GM19193 (cell line): Measurements from ENCODE around the gene MCM3AP.

Experiments
- POLR2A ChIP-seq: IDR thresholded peaks from 4 replicates; pipeline ENCODE4 v1.6.1; 2011; ENCODE audit not compliant: insufficient read depth, insufficient read length; ENCODE audit errors: extremely low read depth

Gene MCM3AP

DNA sequence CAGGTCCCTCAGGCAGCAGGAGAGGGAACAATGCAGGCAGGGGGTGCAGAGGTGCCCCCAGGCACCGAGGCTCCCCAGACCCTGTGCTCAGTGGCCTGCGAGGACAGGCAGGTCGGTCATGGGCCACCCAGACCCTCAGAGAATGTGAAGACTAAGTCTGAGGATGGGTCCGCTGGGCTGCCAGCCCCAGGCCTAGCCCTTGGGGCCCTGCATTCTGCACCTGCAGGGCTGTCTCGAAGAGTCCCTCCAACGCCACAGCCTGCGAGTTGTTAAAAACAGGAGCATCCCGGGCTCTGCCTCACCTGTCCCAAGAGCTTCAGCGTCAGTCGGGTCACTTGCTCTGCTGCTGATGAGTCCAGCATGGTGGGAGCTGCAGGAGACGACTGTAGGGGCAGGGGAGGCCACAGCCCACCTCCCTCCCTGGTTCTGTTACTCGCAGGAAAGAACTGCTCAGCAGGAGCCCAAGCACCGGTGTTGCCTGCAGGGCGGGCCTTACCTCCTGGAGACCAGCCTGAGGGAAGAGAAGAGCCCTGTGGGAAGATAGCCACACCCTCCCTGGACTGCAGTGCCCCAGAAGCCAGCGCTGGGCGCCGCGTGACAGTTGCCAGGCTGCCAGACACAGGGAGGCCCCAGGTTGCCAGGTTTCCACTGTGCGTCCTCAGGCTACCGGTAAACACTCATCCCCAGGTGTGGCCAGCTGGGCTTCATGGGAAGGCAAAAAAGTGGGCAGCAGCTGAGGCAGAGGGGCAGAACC, 32.5 kb upstream of the MCM3AP start:
- TF ChIP-seq POLR2A: no peak

- no peak for TF ChIP-seq POLR2A
These were observed 31.4 kb upstream of the MCM3AP start for GRCh38 chr21:46316708-46317324.

DNA sequence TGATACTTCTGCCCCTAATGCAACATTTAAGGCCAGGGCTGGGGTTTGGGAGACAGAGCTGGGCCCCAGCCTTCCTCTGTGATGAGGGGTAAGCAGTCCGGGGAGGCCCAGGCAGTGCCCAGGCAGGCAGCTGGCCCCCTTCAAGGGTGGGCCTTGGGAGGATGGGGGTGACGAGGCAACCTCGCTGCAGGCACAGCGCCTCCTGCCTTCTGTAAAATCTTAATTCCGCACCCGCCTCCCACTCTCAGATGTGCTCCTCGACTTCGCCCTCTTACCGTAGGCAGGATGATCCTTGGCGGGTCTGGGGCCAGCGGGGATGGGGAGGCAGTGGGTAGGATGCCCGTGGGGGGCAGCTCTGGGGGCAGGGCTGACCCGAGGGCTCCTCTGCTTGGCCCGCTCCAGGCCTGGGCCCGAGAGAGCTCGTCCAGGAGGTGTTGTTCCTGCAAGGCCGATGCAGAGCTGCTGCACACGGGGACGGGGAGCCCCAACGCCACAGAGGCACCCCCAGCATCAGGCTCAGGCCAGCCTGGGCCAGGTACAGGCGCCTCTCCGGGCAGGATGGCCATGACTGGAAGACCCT, 29.1 kb upstream of the MCM3AP start:
- TF ChIP-seq POLR2A: no peak

- no peak for TF ChIP-seq POLR2A
These were observed 27.5 kb upstream of the MCM3AP start for GRCh38 chr21:46312949-46313348.

GRCh38 chr21:46311568-46311967, 26.2 kb upstream of the MCM3AP start:
- no peak for TF ChIP-seq POLR2A

GRCh38 chr21:46308431-46308830, 23.0 kb upstream of the MCM3AP start:
- TF ChIP-seq POLR2A: no peak

- TF ChIP-seq POLR2A: no peak
These were observed 22.2 kb upstream of the MCM3AP start for GRCh38 chr21:46307625-46308024.

GRCh38 chr21:46304955-46305354, 19.5 kb upstream of the MCM3AP start:
- TF ChIP-seq POLR2A: no peak

GRCh38 chr21:46304437-46304836, 19.0 kb upstream of the MCM3AP start:
- TF ChIP-seq POLR2A: no peak

DNA sequence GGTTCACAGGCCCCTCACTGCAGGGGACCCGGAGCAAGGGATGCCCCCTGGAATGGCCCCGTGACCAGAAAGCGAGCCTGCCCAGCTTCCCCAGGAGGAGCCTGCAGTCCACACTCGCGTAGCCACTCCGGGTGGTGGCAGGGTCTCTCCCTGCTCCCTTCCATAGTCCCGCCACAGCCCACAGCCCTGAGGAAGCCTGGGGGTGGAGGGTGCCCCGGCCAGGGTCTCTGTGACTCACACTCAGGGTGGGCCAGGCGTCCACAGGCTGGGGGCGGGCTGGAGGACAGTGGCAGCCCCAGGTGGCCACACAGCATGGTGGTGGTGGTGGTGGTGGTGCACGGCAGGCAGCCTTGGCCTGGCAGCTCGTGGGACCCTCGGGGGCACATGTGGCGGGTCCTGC, 16.3 kb upstream of the MCM3AP start:
- no peak for TF ChIP-seq POLR2A

- no peak for TF ChIP-seq POLR2A
These were observed 13.8 kb upstream of the MCM3AP start for GRCh38 chr21:46299167-46299566.

- TF ChIP-seq POLR2A: no peak
These were observed 12.2 kb upstream of the MCM3AP start for GRCh38 chr21:46297338-46298271.

GRCh38 chr21:46295996-46296752, 10.8 kb upstream of the MCM3AP start:
- no peak for TF ChIP-seq POLR2A

DNA sequence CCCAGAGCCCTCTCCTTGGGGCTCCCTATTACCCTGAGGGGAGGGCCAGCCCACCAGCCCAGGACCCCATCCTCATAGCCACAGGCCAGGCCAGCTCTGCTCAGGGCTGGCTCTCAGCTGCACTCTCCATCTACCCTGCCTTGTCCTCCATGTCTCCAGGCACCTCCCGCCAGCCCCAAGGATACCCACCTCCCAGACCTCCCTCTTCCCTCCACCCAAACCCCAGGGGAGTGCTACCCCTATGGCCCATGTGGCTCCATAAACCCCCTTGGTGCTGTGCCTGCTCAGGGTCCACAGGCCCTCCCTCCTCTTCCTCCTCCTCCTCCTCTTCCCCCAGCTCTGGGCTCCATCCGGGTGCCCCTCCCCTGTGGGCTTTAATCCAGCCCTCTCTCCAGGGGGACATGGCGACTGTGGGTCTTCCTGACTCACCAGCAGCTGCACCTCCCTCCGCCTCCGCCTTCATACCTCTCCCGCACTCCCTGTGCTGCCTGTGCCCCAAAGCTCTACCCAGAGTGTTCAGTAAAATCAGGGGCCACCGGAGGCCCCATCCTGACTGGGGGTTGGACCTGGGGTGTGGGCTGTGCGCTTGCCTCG, 9.9 kb upstream of the MCM3AP start:
- no peak for TF ChIP-seq POLR2A
